Left lung (tissue), 10 donors: ENCODE results near the gene DEK. TPM values are rescaled to one million over a fixed set of nuclear protein-coding genes. Genes with fewer than 3 reads are reported as not detected.
"Not testable (repeated sequence)": the region's sequence is repeated elsewhere in the genome, so short reads cannot be mapped to it uniquely, and the experiment has no call there.

ENCODE experiments used
- ATAC-seq: fragments of 200-7000 bp; cut with Tn5 transposase; one replicate; pipeline ENCODE4 v1.9.1; 2020; ENCODE audit warnings: moderate library complexity
- DNase-seq, 4 donors: peaks; one replicate each; pipeline ENCODE4 v3.0.0-alpha.2; 2013 to 2020
- H3K27ac ChIP-seq, 2 donors: fragments of 200-600 bp; sonication (generic) in 1 of 2; one replicate each; pipeline versions ENCODE4 v1.5.0 to v1.8.0; 2020 to 2021
- H3K27me3 ChIP-seq, 2 donors: fragments of 200-600 bp; sonication (generic) in 1 of 2; one replicate each; pipeline versions ENCODE4 v1.5.0 to v1.8.0; 2020 to 2021
- H3K36me3 ChIP-seq, 2 donors: fragments of 200-600 bp; sonication (generic) in 1 of 2; one replicate each; pipeline versions ENCODE4 v1.5.0 to v1.8.0; 2020 to 2021
- H3K4me1 ChIP-seq, 2 donors: fragments of 200-600 bp; one replicate each; pipeline ENCODE4 v1.8.0; 2021
- H3K4me3 ChIP-seq, 2 donors: fragments of 200-600 bp; sonication (generic) in 1 of 2; one replicate each; pipeline versions ENCODE4 v1.5.0 to v1.8.0; 2020 to 2021; ENCODE audit warnings: mild to moderate bottlenecking in 1 of 2
- H3K9me3 ChIP-seq, 2 donors: fragments of 200-600 bp; sonication (generic) in 1 of 2; one replicate each; pipeline versions ENCODE4 v1.5.0 to v1.8.0; 2020 to 2021
- intact Hi-C, 2 donors: fragments of 100-400 bp; cut with DNase I; formaldehyde crosslinking; loops; one replicate each; pipeline versions ENCODE4 v1.11.2 to v1.14.2; 2022
- polyA plus RNA-seq, 6 donors: library from polyadenylated mRNA; unstranded; fragments of 120-200 nt; gene quantifications; one replicate each; pipeline ENCODE4 v1.2.1, GENCODE V29; 2013; ENCODE audit not compliant: insufficient read length in 6 of 6
- total RNA-seq, 2 donors: library from RNA; stranded (reverse); fragmentation: NEBNext Ultra II Directional; extraction: Animal tissue kit (Norgen Biotek cat#: 25700); gene quantifications; one replicate each; pipeline ENCODE4 v1.2.1, GENCODE V29; 2021
- TF ChIP-seq, protein P1 (sequence below), 2 donors: fragments of 200-600 bp; sonication (generic) in 1 of 2; IDR thresholded peaks; one replicate each; pipeline versions ENCODE4 v1.5.0 to v1.8.0; 2021; ENCODE audit warnings: antibody characterized with exemption in 2 of 2
- donor health status: DM: no; HTN: yes; CAD: no.
- donor health status: DM: no; HTN: no; CAD: no.

Gene DEK
- total and polyA plus RNA-seq, 8 donors, result 60.7 to 196 (median 167) TPM

DNA sequence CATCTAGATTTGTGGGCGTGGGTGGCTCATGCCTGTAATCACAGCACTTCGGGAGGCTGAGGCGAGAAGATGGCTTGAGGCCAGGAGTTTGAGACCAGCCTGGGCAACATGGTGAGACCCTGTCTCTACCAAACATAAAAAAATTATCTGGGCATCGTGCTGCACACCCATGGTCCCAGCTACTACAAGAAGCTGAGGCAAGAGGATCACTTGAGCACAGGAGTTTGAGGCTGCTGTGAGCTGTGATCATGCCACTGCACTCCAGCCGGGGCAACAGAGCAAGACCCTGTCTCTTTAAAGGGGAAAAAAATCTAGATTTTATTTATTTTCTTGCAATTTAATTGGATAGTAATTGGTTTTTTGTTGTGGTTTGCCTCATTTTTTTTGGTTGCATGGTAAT is 53.6 kb downstream of the DEK start:
- intact Hi-C loops, result no loop called here
- no peak for DNase-seq
- no peak for ATAC-seq
- Histone ChIP-seq H3K27ac (no peak overlapping the region), H3K4me1 (peaks cover 0 to 8% of the 10 kb centered on the region in 2 donors), H3K36me3 (peaks cover 0 to 86% of the 10 kb centered on the region in 2 donors), H3K4me3 (no peak overlapping the region), H3K27me3 (no peaks in the 10 kb centered on the region), H3K9me3 (no peaks in the 10 kb centered on the region)
- TF ChIP-seq, protein P1, sequence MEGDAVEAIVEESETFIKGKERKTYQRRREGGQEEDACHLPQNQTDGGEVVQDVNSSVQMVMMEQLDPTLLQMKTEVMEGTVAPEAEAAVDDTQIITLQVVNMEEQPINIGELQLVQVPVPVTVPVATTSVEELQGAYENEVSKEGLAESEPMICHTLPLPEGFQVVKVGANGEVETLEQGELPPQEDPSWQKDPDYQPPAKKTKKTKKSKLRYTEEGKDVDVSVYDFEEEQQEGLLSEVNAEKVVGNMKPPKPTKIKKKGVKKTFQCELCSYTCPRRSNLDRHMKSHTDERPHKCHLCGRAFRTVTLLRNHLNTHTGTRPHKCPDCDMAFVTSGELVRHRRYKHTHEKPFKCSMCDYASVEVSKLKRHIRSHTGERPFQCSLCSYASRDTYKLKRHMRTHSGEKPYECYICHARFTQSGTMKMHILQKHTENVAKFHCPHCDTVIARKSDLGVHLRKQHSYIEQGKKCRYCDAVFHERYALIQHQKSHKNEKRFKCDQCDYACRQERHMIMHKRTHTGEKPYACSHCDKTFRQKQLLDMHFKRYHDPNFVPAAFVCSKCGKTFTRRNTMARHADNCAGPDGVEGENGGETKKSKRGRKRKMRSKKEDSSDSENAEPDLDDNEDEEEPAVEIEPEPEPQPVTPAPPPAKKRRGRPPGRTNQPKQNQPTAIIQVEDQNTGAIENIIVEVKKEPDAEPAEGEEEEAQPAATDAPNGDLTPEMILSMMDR (IDR thresholded peaks at IDR 0.05), result no peak

DNA sequence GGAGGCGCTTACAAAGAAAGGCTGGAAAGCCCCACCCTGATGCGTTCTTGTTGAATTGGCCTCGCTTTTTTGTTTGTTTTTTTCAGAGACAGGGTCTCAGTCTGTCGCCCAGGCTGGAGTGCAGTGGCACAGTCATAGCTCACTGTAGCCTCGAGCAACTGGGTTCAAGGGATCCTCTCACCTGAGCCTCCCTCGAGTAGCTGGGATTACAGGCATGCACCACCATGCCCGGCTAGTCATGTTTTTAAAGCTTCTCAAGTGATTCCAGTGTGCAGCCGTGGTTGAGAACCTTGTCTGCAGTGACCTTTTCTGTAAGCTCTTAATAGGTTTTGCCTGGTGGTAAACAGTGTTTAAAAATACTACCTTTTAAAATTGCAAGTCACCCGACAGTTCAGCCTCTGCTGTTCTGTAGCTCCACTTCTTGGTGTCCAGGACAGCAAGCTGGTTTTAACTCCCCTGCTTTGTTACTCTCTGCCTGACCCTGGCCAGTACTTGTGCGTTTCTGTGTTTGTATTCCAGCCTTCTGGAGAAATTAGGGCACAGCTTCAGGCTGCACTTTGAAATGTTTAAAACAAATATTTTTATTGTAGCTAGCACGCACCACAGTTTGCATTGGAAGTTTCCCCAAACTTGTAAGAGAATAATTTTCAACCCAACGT is 54.7 kb downstream of the DEK start:
- TF ChIP-seq, protein P1 (IDR thresholded peaks at IDR 0.05), result no peak
- H3K27ac ChIP-seq, result no peak overlapping the region
- ATAC-seq (peak; percentile 53), DNase-seq (no peak)
- no peak overlapping the region for H3K4me3 ChIP-seq
- H3K4me1 ChIP-seq, result no peaks in the 10 kb centered on the region
- intact Hi-C loops, result no loop called here
- peaks cover 0 to 87% of the 10 kb centered on the region in 2 donors for H3K36me3 ChIP-seq
- no peaks in the 10 kb centered on the region for H3K27me3 ChIP-seq
- no peaks in the 10 kb centered on the region for H3K9me3 ChIP-seq

DNA sequence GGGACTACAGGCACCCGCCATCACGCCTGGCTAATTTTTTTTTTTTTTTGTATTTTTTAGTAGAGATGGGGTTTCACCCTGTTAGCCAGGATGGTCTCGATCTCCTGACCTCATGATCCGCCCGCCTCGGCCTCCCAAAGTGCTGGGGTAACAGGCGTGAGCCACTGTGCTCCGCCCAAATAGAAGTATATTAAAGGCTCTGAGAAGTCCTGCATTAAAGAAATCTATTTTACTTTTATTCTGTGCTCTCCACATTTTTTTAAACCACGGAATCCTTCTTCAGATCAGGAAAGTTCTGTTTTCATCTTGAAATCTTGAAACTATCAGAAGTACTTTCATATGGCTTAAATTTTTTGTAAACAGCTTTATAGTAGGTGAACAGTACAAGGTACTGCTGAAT is 55.6 kb downstream of the DEK start:
- H3K4me3 ChIP-seq, H3K27ac ChIP-seq, H3K9me3 ChIP-seq, DNase-seq, H3K4me1 ChIP-seq, ATAC-seq, H3K27me3 ChIP-seq, intact Hi-C loops: not testable (repeated sequence)
- peaks cover 0 to 88% of the 10 kb centered on the region in 2 donors for H3K36me3 ChIP-seq

DNA sequence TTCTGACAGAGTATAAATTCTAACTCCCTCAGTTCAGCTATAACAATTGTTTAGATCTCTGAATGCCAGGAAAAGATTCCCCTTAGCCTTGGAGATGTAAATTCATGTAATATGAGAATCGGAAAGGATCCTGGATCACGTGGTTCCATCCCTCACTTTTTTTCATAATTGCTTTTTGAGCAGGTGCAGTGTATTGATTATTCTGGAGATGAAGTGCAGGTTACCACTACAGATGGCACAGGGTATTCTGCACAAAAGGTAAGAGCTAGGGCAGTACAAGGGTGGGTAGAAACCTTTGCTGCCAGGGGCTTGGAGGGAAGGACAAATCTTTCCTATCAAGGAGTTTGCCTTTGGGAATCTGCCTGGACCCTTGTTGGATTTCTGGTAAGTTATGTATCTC is 56.4 kb downstream of the DEK start:
- no peak for ATAC-seq
- Histone ChIP-seq H3K36me3 (peaks cover 0 to 90% of the 10 kb centered on the region in 2 donors), H3K9me3 (no peaks in the 10 kb centered on the region), H3K27ac (no peak overlapping the region), H3K4me3 (no peak overlapping the region), H3K27me3 (no peaks in the 10 kb centered on the region), H3K4me1 (no peaks in the 10 kb centered on the region)
- DNase-seq, result no peak
- intact Hi-C loops, result no loop called here
- TF ChIP-seq, protein P1 (IDR thresholded peaks at IDR 0.05), result no peak

DNA sequence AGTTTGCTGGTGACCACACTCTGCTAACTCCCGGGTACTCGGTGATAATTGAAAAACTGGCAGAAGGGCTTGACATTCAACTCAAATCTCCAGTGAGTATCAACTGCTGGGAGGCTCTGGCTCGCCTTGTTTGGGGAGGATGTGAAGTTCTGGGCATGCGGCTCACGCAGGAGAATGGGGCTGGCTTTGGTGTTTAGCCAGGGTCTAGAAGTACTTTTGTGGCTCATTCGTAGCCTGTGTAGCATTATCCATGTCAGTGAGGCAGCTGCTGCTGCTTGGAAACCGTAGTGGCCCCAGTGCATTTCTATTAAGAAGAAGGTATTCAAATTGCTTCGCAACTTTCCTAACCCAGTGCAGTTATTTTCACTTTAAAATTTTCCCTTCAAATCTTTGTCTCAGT is 56.9 kb downstream of the DEK start:
- Histone ChIP-seq H3K27ac (no peak overlapping the region), H3K27me3 (no peaks in the 10 kb centered on the region), H3K4me3 (no peak overlapping the region), H3K4me1 (no peaks in the 10 kb centered on the region), H3K9me3 (no peaks in the 10 kb centered on the region), H3K36me3 (peaks cover 0 to 89% of the 10 kb centered on the region in 2 donors)
- intact Hi-C loops, result no loop called here
- DNase-seq, result no peak
- ATAC-seq, result no peak
- TF ChIP-seq, protein P1 (IDR thresholded peaks at IDR 0.05), result no peak

DNA sequence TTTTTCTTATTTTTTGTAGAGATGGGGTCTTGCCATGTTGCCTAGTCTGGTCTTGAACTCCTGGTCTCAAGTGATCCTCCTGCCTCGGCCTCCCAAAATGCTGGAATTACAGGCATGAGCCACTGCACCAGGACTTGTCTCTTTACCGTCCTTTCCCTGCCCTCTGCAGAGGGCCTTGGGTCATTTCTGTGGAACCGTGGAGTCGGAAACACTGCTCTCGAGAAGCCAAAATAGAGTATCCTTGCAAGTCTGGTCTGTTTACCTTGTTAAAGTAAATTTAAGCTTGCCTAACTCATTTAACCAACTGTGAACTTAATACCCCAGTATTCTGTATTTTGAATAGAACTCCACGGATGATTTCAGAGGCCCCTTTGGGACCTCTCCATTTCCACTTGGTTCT is 57.7 kb downstream of the DEK start:
- H3K36me3 ChIP-seq, result peaks cover 0 to 90% of the 10 kb centered on the region in 2 donors
- H3K4me3 ChIP-seq, result no peak overlapping the region
- H3K4me1 ChIP-seq, result no peaks in the 10 kb centered on the region
- intact Hi-C loops, result no loop called here
- no peaks in the 10 kb centered on the region for H3K9me3 ChIP-seq
- no peak for DNase-seq
- no peak overlapping the region for H3K27ac ChIP-seq
- no peak for ATAC-seq
- H3K27me3 ChIP-seq, result no peaks in the 10 kb centered on the region
- TF ChIP-seq, protein P1 (IDR thresholded peaks at IDR 0.05), result no peak
